Measurements from ENCODE around the gene ATAD3C.
"Not testable (repeated sequence)": the region's sequence is repeated elsewhere in the genome, so short reads cannot be mapped to it uniquely, and the experiment has no call there.

The ATAD3C gene

DNA sequence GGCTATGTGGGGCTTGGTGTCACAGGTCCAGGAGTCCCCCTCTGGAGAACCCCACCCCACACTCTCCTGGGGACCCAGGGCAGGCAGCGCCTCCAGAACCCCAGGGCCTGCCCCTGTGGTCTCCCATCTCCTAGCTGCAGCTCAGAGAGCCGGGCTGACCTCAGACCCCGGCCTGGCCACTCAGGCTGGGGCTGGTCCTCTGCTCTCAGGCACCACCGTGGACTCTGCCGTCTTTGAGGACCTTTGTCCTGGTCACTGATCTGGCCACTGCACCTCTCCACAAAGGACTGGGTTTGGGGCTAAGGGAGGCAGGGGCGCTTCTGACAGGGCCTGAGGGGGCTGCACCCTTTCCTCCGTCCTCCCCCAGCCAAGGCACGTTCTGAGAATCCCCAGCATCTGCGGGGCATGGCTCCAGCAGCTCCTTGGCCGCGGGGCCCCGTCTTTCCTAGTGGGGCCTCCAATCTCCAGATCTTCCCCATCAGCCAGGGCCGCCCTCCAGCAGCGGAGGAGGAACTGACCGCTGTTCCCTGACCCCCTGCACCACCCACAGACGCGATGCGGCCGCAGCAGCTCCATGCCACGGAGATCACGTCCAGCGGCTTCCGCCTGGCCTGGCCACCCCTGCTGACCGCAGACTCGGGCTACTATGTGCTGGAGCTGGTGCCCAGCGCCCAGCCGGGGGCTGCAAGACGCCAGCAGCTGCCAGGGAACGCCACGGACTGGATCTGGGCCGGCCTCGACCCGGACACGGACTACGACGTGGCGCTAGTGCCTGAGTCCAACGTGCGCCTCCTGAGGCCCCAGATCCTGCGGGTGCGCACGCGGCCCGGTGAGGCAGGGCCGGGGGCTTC lies 10.7 kb upstream of the ATAD3C start:
- no peak for DNase-seq
- in situ Hi-C loops (cut with HindIII; ENCODE audit: low pct_ligation_motif_present, low pct_unique_long_range_greater_than_20kb, low sequenced_read_pairs), result no loop called here

DNA sequence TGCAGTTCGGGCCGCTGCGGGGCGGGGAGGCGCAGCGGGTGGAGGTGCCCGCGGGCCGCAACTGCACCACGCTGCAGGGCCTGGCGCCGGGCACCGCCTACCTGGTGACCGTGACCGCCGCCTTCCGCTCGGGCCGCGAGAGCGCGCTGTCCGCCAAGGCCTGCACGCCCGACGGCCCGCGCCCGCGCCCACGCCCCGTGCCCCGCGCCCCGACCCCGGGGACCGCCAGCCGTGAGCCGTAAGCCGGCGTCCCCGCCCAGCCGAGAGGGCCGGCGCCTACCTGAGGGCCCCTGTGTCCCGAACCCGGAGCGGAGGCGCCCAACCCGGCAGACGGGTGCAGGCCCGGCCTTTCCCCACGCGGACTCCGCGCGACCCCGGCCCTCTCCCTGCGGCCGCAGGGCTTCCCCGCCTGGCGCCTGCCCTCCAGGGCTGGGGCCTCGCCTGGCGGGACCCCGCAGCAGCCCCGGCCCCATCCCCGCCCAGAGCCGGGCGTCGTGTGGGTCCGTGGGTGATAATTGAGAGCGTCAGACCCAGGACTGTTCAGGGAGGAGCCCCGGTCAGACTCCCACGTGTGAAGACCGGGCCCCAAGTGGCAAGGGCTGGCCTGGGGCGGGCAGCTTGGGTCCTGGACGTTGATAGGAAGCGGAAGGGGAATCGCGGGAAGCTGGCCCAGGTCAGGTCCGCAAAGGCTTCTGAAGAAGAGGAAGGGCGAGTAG lies 9.8 kb upstream of the ATAD3C start:
- in situ Hi-C loops (cut with HindIII; ENCODE audit: low pct_ligation_motif_present, low pct_unique_long_range_greater_than_20kb, low sequenced_read_pairs), result no loop called here

DNA sequence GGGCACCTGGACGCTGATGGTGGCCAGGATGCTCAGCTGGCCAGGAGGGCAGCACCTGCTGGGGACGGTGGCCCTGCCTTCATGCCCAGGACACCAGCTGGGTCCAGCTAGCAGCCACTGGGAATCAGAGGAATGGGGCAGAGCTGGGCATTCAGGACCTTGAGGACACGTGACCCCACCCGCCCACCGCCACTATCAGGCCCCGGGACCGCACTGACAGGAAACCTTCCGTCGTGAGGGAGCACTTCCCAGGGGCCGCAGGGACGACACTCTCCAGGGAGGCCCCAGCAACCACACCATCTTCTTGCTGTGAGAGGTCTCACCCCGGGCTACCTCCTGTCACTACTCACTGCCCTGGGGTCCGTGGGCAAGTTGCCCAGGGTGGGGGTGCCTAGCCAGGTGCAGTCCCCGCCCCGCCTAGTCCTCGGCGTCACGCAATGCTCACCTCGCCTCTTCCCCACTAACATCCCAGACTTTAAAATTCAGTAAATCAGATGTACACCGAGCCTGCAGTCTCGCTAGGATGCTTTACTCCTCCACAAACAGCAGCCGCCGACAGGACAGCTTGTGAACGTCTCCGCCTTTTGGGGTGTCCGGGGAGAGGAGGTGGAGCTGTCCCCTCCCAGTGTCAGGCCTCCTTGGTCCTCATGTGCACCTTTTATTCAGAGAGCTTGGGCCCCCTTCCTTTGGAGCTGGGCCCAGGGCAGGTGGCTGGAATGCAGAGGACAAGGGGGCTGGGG lies 9.1 kb upstream of the ATAD3C start:
- DNase-seq, result no peak
- in situ Hi-C loops (cut with HindIII; ENCODE audit: low pct_ligation_motif_present, low pct_unique_long_range_greater_than_20kb, low sequenced_read_pairs), result no loop called here

More for the DNA sequence above, 9.8 kb upstream of the ATAD3C start:
- no peak for DNase-seq

DNA sequence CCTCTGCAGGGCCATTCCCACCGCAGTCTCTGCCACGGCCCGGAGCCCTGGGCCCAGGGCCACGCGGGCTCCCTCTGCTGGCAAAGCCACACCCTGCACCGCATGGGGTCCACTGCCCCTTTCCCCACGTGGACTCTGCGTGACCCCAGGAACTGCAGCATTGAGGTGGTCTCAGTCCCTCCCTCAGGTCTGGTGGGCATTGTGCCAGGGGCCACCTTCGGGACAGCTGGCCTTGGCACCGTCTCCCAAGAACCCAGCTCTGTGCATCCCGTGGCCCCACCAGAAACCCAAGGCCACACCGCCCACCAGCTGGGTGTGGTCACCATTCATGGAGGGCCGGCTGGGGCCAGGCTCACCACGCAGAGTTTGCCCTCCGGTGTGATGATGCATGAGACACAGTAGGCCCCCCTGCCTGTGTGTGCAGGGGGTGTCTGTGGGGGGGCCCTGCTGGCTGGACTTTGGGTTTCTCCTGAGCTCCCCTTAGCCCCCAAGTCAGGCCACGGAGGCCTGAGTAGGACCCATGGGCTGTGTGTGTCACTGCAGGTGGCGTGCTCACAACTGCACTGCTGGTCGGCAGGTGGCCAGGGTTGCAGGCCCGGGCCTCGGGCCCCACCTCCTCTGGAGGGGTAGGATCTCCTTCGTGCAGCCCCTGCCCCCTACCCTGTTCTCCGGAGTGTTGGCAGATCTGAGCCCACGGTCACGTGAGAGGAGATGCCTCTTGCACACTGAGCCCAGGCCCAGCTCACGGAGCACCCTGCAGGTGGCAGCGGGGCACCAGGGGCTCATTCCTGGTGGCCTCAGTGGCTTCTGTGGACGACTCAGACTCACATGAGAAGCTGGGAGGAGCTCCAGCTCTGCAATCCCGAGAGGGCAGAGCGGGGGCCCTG lies 8.2 kb upstream of the ATAD3C start:
- in situ Hi-C loops (cut with HindIII; ENCODE audit: low pct_ligation_motif_present, low pct_unique_long_range_greater_than_20kb, low sequenced_read_pairs), result no loop called here
- peak; percentile 49 for DNase-seq

DNA sequence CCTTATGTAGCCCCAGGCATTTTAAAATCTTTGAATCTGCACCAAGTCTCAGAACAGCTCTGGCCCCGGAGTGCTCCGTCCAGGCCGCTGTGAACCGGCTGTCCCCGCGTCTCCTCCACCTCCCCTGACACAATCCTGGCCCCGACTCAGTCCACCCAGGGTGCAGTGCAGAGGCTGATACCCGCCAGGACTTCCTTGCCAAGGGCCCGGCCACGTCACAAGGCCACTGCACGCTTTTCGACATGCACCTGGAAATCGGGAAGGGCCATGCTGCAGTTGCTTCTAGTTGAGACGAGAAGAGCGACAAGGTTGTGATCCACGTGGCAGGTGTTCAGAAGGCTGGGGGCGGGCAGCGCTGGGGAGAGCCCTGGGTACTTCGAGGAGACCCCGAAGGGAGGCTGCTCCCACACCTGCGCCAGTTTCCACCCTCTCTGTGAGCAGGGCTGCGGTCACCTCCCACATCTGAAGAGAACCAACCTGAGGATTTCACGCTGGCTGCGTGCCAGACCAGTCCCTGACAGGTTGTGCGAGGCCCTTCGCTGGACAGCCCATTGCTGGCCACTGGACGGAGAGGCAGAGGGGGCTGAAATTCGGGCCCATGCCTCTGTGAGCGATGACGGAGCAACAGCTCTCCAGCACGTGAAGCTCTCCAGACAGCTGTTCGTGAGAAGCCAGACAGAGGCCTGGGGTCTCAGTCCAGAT lies 7.3 kb upstream of the ATAD3C start:
- in situ Hi-C loops (cut with HindIII; ENCODE audit: low pct_ligation_motif_present, low pct_unique_long_range_greater_than_20kb, low sequenced_read_pairs), result no loop called here

DNA sequence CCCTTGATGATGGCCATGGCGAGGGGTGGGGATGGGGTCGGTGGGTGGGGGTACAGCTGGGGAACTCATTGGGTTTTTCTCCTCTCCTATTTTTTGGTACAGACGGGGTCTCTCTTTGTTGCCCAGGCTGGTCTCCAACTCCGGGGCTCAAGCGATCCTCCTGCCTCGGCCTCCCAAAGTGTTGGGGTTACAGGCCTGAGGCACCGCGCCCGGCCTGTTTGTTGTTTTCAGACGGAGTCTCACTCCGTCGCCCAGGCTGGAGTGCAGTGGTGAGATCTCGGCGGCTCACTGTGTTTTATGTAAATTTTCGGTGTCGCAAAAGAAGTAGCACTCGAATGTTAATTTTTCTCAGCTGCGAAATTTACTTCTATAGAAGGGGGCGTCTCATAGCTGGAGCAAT lies 2.9 kb upstream of the ATAD3C start:
- in situ Hi-C loops (cut with HindIII; ENCODE audit: low pct_ligation_motif_present, low pct_unique_long_range_greater_than_20kb, low sequenced_read_pairs), result not testable (repeated sequence)

More for the DNA sequence above, 7.3 kb upstream of the ATAD3C start:
- DNase-seq, result no peak

DNA sequence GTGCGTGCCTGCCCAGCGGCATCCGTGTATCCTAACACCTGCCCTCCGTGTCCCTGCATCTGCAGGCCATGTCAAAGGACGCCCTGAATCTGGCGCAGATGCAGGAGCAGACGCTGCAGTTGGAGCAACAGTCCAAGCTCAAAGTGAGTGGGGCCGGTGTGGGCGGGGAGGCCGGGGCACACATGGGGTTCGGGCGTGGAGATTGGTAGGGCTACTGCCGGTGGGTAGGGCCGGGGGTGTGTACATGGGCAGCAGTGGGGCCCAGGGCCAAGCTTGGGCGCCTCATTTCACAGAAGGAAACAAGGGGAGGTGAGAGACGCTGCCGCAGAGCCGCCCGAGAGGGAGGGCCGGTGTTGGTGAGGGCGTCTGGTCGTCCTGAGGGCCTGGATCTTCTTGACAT lies 1.1 kb downstream of the ATAD3C start:
- in situ Hi-C loops (cut with HindIII; ENCODE audit: low pct_ligation_motif_present, low pct_unique_long_range_greater_than_20kb, low sequenced_read_pairs), result not testable (repeated sequence)

More for the DNA sequence above, 2.9 kb upstream of the ATAD3C start:
- not testable (repeated sequence) for DNase-seq

DNA sequence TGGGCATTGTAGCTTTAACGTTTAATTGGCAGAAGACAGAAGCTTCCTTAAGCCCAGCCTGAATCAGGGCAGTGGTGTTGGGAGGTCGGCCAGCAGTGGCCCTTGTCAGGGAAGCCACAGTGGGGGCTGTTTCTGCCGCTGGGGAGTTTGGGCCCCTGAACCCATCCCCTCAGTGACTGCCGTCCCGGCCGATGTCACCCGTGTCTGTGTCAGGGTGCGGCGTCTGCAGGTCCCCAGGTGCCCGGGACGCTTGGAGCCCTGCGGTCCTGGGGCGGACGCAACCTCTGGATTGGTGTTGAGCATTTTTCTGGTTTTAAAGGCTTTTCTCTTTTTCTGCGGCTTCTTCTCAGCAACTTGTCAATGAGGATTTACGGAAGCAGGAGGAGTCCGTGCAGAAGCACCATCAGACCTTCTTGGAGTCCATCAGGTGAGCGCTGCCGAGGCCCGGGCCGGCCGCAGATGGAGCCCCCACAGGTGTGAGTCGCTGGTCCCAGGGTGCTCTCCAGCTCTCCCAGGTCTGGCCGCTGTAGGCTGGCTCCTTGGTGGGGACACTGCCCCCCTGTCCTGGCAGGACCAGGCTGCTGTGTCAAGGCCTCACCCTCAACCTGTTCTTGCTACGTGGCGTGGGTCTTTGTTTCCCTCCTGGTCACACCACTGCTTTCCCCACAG lies 2.3 kb downstream of the ATAD3C start:
- DNase-seq, result no peak
- in situ Hi-C loops (cut with HindIII; ENCODE audit: low pct_ligation_motif_present, low pct_unique_long_range_greater_than_20kb, low sequenced_read_pairs), result no loop called here

More for the DNA sequence above, 1.1 kb downstream of the ATAD3C start:
- DNase-seq, result not testable (repeated sequence)

DNA sequence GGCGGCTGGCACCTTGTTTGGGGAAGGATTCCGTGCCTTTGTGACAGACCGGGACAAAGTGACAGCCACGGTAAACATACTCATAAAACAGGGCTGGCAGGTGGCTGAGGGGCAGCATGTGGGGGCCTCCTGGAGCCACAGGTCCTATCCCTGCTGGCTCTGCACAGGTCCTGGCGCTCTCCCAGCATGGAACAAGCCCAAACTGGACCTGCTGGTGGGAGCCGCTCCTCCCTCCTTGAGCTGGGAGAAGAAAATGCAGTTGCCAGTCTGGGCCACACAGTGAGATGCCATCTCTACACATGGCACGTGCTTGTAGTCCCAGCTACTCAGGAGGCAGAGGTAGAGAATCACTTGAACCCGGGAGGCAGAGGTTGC lies 2.9 kb downstream of the ATAD3C start:
- DNase-seq; in situ Hi-C loops (cut with HindIII; ENCODE audit: low pct_ligation_motif_present, low pct_unique_long_range_greater_than_20kb, low sequenced_read_pairs): not testable (repeated sequence)

DNA sequence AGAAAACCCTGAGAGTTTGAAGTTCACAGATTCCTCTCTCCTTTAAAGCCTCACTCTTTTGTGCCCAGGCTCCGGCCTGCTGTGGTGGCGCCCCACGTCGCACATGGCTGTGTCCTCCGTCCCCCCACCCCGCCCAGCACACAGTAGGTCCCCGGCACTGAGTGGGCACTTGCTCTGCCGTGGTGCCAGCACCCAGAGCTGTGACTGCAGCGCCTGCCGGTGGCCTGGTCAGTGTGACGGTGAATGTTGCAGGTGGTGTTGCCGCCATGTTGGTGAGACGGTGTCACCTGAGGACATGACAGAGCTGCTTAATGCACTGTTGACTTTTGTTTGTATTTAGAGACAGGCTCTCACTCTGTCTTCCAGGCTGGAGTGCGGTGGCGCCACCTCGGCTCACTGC lies 3.4 kb downstream of the ATAD3C start:
- DNase-seq, result no peak
- in situ Hi-C loops (cut with HindIII; ENCODE audit: low pct_ligation_motif_present, low pct_unique_long_range_greater_than_20kb, low sequenced_read_pairs), result no loop called here

DNA sequence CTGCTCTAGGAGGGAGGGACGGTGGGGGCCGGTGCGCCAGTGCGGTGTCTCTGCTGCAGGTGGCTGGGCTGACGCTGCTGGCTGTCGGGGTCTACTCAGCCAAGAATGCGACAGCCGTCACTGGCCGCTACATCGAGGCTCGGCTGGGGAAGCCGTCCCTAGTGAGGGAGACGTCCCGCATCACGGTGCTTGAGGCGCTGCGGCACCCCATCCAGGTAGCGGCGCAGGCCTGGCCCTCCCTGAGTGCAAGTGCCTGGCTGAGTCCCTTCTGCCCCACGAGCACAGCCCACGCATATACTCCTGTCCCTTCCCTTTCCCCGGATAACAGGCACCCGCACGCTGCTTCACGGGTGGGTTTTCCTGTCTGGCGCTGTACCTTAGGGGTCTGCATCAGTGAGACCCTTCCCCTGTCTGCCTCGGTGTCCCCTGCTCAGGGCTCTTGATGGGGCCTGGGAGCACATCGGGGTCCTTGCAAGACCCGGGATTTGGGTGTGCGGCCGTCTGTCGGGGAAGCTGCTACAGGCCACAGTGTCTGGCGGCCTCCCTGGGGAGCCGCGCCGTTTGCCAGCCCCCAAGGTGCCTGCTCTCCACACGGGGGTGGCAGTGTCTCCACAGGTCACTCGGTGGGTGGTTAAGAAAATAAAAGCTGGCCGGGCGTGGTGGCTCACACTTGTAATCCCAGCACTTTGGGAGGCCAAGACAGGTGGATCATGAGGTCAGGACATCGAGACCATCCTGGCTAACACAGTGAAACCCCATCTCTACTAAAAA lies 5.0 kb downstream of the ATAD3C start:
- in situ Hi-C loops (cut with HindIII; ENCODE audit: low pct_ligation_motif_present, low pct_unique_long_range_greater_than_20kb, low sequenced_read_pairs); DNase-seq: not testable (repeated sequence)

DNA sequence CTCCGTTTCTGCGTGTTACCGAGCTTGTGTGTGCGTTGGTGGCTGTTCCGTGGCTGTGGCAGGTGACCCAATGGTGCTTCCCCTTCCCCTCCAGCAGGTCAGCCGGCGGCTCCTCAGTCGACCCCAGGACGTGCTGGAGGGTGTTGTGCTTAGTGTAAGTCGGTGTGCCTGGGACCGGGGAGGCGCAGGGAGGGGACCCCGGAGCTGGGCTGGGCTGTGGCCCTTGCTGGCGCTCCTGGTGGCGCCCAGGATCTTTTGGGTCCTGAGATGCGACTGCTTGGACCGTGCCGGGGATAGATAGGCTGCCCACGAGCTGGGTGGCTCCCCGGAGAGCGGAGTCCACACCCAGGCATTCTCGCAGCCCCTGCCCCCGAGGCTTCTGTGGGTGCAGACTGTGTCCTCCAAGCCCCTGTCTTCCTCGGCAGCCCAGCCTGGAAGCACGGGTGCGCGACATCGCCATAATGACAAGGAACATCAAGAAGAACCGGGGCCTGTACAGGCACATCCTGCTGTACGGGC lies 5.9 kb downstream of the ATAD3C start:
- no peak for DNase-seq
- in situ Hi-C loops (cut with HindIII; ENCODE audit: low pct_ligation_motif_present, low pct_unique_long_range_greater_than_20kb, low sequenced_read_pairs), result no loop called here

DNA sequence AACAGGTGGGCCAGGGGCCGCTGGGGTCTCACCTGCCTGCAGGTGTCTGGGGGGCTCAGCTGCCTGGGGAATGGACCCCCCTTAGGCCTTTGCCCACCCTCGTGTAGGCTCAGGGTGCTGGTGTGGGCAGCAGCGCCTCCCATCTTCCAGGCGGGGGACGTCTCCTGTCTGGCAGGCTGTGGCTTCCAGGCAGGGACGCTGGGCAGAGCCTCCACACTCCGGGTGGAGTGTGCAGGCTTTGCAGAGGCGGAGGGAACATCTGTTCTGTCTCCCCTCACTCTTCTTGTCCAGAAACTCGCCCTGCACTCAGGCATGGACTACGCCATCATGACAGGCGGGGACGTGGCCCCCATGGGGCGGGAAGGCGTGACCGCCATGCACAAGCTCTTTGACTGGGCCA lies 6.4 kb downstream of the ATAD3C start:
- DNase-seq; in situ Hi-C loops (cut with HindIII; ENCODE audit: low pct_ligation_motif_present, low pct_unique_long_range_greater_than_20kb, low sequenced_read_pairs): not testable (repeated sequence)

DNA sequence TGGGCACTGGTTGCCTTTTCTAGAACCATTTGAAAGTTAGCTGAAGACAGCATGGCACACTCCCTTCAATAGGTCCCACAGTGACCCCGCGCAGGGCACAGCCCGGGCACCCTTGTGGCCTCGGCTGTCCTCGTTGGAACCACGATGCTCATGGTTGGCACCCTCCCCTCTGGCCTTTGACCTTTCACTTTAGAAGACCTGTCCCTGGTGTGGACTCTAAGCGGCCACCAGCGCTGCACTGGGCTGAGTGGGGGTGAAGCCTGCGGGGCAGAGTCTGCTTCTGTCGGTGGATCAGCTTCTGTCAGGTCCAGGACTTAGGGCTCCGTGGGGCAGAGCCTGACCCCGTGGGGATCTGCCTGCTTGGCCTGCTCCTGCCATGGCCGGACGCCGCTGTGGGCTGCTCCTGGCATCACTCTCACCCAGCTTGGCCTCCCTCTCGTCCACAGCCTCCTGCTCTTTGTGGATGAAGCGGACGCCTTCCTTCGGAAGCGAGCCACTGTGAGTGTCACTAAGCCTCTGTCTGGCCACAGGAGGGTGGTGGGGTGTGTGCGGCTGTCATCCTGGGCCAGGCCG lies 7.3 kb downstream of the ATAD3C start:
- in situ Hi-C loops (cut with HindIII; ENCODE audit: low pct_ligation_motif_present, low pct_unique_long_range_greater_than_20kb, low sequenced_read_pairs); DNase-seq: not testable (repeated sequence)

DNA sequence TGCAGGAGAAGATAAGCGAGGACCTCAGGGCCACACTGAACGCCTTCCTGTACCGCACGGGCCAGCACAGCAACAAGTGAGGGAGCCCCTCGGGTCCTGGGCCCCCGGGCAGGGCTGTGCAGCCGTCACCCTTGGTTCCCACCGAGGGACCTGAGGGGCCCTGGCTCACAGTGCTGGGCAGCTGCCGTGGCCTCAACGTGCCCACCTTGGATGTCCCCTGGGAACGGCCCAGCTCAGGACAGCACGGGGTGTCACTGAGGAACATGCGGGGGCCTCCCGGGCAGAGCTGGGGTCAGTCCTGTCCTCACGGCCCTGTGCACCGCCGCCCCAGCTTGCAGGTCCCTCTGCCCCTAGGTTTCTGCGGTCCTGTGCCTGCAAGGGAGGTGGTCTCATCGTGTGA lies 9.7 kb downstream of the ATAD3C start:
- DNase-seq; in situ Hi-C loops (cut with HindIII; ENCODE audit: low pct_ligation_motif_present, low pct_unique_long_range_greater_than_20kb, low sequenced_read_pairs): not testable (repeated sequence)

DNA sequence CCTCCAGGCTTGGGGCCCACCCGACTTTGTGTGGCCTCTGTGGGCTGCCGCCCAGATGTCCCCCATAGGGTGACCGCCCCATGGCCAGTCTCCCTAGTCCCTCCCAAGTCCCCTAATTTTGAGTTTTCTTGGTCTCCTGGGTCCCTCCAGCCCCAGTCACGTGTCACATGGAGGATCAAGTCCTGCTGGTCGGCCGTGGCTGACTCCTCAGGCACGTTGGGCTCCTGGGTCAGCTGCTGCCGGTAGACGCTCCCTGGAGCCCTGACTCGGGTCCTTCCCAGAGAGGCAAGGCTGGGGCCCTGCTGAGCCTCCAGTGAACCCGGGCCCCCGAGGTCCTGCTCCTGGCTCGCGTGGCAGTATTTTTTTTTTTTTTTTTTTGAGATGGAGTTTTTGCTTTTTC lies 10.2 kb downstream of the ATAD3C start:
- DNase-seq; in situ Hi-C loops (cut with HindIII; ENCODE audit: low pct_ligation_motif_present, low pct_unique_long_range_greater_than_20kb, low sequenced_read_pairs): not testable (repeated sequence)

Measured in ACHN (cell line).